NCI-H510A (cell line): Measurements from ENCODE around the gene OR56A3.
A peak's percentile ranks its signal among the peaks of the same experiment; 100 is the strongest.
"Not testable (repeated sequence)": the region's sequence is repeated elsewhere in the genome, so short reads cannot be mapped to it uniquely, and the experiment has no call there.

Source experiments
- DNase-seq: peaks from one replicate; lab custom pipeline; 2025; lab: John Stamatoyannopoulos, UW

The OR56A3 gene, protein sequence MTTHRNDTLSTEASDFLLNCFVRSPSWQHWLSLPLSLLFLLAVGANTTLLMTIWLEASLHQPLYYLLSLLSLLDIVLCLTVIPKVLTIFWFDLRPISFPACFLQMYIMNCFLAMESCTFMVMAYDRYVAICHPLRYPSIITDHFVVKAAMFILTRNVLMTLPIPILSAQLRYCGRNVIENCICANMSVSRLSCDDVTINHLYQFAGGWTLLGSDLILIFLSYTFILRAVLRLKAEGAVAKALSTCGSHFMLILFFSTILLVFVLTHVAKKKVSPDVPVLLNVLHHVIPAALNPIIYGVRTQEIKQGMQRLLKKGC

GRCh38 chr11:5941951-5942350 lies at the start of gene OR56A3:
OR56A3 (plus strand) TSS chr11:5942251; CDS start chr11:5947347, 5,096 bp downstream.
- DNase-seq: no peak

GRCh38 chr11:5892908-5893307 lies 49.1 kb upstream of the OR56A3 start, which contains the start of gene OR52E5:
OR52E5 (plus strand) TSS chr11:5893208; CDS start chr11:5900777, 7,569 bp downstream.
- no peak for DNase-seq

- DNase-seq: no peak
Measured at GRCh38 chr11:5899534-5899933, 42.5 kb upstream of the OR56A3 start.

- DNase-seq: no peak
Measured at GRCh38 chr11:5910540-5910939, 31.5 kb upstream of the OR56A3 start.

DNA sequence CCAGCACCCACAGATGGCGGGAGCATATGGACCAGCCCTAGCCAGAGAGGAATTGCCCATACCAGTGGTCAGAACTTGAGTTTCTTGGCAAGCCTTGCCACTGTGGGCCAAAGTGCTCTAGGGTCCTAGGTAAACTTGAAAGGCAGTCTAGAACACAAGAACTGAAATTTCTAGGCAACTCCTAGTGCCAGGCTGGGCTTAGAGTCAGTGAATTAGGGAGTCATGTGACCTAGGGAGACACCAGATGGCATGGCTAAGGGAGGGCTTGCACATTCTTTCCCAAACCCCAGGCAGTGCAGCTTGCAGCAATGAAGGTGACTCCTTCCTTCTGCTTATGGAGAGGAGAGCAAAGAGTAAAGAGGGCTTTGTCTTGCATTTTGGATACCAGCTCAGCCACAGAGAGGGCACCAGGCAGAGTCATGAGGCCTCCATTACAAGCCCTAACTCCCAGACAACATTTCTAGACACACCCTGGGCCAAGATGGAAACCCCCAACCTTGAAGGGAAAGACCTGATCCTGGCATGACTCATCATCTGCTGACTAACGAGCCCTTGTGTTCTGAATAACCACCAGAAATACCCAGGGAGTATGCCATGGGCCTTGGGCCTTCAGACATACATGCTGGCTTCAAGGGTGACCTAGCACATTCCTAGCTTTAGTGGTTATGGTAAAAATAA lies 19.2 kb upstream of the OR56A3 start:
- no peak for DNase-seq

GRCh38 chr11:5923427-5923776 lies 18.6 kb upstream of the OR56A3 start:
- no peak for DNase-seq

- no peak for DNase-seq
Measured at GRCh38 chr11:5923794-5924193, 18.3 kb upstream of the OR56A3 start.

DNA sequence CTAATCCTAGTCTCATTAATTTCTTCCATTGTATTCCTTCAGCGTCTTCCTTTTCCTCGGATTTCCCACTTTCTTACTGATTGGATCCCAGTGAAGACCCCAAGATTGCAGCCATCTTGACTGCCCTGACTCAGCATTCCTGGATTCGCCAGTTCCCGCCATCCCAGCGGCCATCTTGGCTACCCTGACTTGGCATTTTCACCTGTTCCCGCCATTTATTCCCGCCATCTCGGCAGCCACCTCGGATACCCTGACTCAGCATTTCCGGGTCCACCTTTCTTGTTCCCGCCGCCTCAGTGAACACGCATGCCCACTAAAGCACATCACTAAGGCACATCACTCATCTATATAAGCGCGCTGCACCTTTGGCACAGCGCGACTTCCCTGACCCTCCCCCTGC lies 13.8 kb upstream of the OR56A3 start:
- DNase-seq: no peak

GRCh38 chr11:5928811-5929210 lies 13.2 kb upstream of the OR56A3 start:
- no peak for DNase-seq

- DNase-seq: no peak
Measured at GRCh38 chr11:5929571-5930368, 12.3 kb upstream of the OR56A3 start.

GRCh38 chr11:5930614-5931013 lies 11.4 kb upstream of the OR56A3 start:
- DNase-seq: no peak

- no peak for DNase-seq
Measured at GRCh38 chr11:5931061-5931460, 11.0 kb upstream of the OR56A3 start.

- DNase-seq: no peak
Measured at GRCh38 chr11:5932671-5933070, 9.4 kb upstream of the OR56A3 start.

DNA sequence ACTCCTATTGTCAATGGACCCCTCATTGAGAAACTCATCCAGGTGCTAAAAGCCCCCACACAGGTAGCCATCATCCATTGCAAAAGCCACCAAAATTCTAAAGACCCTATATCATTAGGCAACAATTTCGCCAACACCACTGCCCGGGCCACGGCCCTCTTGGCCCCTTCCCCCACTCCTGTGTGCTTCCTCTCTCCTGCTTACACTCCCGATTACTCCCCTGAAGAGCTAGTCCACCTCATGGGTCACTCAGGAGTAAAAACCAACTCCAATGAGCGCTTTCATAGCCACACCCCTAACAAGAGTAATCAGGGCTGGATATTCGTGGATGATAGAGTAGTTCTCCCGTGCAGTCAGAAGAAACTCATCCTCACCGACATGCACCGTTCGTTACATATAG lies 8.9 kb upstream of the OR56A3 start:
- DNase-seq: no peak

DNA sequence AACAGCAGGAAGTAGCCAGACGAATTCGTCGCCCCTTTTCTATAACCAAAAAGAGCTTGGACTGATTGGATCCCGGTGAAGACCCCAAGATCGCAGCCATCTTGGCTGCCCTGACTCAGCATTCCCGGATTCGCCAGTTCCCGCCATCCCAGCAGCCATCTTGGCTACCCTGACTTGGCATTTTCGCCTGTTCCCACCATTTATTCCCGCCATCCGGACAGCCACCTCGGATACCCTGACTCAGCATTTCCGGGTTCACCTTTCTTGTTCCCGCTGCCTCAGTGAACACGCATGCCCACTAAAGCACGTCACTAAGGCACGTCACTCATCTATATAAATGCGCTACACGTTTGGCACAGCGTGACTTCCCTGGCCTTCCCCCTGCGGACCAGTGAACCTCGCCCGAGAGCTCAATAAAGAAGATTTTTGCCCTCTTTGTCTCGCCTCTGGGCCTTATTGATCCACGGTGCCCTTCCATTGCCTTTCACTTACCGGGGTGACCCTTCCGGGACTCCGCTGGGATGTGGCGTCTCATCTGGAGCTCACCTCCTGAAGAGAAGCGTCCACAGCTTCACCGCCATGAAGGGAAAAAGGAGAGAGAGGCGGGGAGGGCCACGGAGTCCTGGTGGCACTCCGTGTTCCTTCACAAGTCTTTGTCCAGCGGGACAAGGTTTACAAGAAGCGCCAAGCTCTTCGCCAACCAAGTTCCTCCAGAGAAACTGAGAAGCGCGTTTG lies 4.0 kb upstream of the OR56A3 start:
- peak; percentile 84 for DNase-seq

DNA sequence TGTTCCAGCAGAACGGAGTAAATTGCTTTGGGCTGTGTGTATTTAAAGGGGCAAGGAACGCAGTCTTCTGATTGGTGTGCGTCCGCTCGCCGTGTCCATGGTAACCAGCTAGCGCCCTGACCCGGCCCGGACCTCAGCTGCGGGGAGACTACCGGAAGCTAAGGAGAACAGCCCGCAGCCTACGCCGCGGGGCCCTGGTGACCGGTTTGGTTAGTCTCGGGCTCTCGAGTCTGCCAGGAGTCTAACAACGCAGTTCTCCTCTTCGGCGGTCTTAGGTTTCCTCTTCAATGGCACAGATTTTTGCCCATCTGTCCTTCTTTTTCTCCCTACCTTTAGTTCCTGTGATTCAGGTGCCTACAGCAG lies 3.5 kb upstream of the OR56A3 start:
- DNase-seq: peak; percentile 53

GRCh38 chr11:5940748-5941147 lies 1.3 kb upstream of the OR56A3 start:
- no peak for DNase-seq

- no peak for DNase-seq
Measured at GRCh38 chr11:5955586-5955985, 13.5 kb downstream of the OR56A3 start.

DNA sequence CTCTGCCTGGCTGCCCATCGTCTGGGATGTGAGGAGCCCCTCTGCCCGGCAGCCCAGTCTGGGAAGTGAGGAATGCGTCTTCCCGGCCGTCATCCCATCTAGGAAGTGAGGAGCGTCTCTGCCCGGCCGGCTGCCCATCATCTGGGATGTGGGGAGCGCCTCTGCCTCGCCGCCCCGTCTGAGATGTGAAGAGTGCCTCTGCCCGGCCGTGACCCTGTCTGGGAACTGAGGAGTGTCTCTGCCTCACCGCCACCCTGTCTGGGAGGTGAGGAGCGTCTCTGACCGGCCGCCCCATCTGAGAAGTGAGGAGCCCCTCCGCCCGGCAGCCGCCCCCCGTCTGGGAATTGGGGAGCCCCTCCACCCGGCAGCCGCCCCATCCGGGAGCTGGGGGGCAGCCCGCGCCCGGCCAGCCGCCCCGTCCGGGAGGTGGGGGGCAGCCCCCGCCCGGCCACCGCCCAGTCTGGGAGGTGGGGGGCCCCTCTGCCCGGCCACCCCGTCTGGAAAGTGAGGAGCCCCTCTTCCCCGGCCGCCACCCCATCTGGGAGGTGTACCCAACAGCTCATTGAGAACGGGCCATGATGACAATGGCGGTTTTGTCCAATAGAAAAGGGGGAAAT lies 18.8 kb downstream of the OR56A3 start:
- DNase-seq: not testable (repeated sequence)

- DNase-seq: no peak
Measured at GRCh38 chr11:5966958-5967357, 24.9 kb downstream of the OR56A3 start.

GRCh38 chr11:5967708-5968107 lies 25.7 kb downstream of the OR56A3 start:
- DNase-seq: no peak

GRCh38 chr11:5968394-5968793 lies 26.3 kb downstream of the OR56A3 start, which contains the start of gene OR56A5:
OR56A5 (minus strand) TSS chr11:5968494; CDS start chr11:5968494, 0 bp downstream.
- no peak for DNase-seq
